Stimulated activated CD8-positive, alpha-beta memory T cell treated with anti-CD3 and anti-CD28 coated beads, Interleukin-2, amount 100 ng/mL, for 1 hour (primary cell): ENCODE measurements around the gene C9orf152.
"Not testable (repeated sequence)": the region's sequence is repeated elsewhere in the genome, so short reads cannot be mapped to it uniquely, and the experiment has no call there.

Source experiments
- DNase-seq, 2 donors: peaks; one replicate each; pipeline ENCODE4 v3.0.0-alpha.2; 2020; ENCODE audit warnings: low read depth in 2 of 2

C9orf152 gene

DNA sequence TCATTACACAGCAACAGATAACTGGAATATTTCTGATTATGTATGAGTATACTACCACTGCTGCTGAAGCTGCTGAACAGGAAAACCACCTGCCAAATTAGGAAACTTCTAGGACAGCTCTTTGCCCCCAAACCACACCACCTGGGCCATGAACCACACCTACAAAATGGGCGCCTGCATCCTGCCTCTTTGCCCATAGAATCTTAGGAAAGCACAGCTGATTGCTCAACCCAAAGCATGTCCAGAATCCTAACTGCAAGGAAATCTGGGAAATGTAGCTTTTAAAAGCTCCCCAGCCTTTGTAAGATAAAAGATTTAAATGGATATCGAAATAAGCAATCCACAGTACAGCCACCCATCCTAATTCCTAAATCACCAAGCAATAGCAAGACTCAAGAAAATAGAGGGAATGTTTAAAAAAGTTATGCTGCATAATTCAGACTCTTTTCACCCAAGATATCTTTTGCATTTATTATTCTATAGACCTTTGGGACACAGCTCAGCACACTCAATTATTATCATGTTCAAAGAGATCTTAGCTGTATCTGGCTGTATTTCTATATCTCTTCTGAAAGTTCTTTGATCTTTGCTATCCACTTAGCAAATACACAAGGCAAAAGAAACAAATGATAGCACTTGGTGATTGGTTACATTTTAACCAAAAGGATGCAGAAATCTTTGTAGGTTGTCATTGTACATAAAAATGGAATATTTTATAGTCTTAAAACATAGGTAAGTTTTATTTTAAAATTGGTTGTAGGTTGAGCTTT, 6.8 kb upstream of the C9orf152 start:
- DNase-seq = no peak

GRCh38 chr9:110214090-110214489, 6.1 kb upstream of the C9orf152 start:
- no peak for DNase-seq

DNA sequence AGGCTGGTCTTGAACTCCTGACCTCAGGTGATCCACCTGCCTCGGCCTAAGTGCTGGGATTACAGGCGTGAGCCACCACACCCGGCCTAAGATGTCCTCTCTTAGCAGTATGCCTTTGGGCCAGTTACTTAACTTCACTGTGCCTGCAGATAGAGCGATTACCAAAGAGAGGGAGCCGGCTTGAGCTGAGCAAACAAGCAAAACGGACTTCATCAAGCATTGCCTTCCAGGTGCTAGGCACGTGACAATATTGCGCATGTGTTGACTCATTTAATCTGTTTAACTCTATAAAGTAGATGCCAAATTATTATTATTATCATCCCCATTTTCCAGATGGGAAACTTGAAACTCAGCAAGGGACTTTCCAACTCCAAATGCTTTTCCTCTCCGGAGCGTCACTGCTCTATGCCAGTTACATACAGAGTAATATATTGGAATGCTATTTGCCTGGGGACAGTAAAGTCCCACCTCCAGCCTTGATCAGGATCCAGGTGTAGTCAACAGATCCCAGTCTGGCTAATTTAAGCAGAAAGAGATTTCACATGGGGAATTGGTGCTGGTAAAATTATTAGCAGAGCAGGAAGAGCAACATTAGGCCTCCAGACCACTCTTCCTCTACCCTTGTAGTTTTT, 5.6 kb upstream of the C9orf152 start:
- DNase-seq = no peak

DNA sequence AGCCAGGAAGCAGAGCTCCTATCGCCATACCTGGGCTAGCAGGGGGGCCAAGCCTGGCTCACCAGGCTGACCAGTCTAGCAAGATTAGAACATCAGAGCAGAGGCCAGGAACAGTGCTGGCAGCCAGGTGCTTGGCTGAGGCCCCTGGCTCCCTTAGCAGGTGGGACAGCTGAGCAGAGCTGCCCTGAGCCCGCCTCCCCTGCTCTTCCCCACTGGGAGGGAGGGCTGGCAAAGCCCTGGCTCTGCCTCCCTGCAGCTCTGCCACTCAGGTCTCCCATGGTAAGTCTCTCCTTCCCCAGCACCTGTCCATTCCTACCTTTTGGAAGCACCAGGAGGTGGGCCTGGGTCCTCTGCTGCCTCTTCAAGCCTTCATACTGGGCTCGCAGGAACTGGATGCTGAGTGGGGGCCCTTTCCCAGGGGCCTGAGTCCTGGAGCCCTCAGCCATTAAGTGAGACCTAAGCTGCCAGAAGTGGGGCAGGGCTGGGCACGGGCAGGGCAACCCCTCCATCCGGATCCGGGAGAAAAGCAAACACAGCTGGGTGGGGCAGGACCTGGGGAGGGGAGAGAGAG, 803 bp downstream of the C9orf152 start:
- no peak for DNase-seq

DNA sequence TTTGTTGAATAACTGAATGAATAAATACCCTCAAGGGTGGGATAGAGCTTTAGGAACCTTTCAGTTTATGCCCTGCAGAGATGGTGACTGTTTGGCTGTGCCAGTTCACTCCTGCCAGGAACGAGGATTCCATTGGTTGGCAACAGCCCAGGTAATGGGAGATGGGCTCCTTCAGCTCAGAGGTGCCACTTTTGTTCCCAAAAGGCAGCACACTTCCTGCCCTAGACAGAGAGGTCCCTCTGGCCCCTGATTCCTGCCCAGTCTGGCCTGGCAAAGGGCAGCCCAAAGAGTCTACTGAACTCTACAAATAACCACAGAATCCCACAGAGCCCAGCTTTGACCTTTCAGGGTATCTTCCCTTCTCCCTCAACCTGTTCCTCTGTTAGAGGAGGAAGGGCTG, 1.6 kb downstream of the C9orf152 start:
- no peak for DNase-seq

- not testable (repeated sequence) for DNase-seq
These were observed 2.3 kb downstream of the C9orf152 start for GRCh38 chr9:110205612-110206011.

- DNase-seq = no peak
These were observed 5.7 kb downstream of the C9orf152 start for GRCh38 chr9:110202232-110202631.

DNA sequence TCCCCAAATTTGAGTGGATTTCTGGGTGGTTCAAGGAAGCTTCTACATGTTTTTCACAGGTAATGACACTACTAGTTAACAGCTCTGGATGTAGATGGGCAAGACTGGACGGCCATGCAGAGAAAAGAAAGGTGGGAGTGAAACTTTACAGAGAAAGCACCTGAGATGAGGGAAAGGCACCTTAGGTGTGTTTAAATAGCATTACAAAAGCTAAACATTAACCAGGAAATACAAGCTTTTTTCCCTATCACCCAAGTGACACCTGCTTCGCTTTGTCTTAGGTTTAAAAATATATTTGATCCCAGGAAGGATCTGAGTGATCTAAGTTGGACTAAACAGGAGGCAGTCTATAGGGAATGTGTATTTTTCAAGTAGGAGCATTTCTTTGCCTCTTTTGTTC, 8.3 kb downstream of the C9orf152 start:
- DNase-seq = no peak

DNA sequence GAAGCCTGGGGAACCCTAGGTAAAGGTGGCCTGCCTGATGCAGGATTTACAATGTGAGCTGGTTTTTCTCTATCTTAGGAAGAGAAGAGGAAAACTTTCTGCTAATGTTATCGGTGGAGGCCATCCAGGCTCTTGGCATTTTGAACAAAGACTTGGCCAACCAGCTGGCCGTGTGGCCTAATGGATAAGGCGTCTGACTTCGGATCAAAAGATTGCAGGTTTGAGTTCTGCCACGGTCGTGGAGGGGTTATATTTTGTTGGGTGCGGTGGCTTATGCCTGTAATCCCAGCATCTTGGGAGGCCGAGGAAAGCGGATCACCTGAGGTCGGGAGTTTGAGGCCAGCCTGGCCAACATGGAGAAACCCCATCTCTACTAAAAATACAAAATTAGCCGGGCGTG, 9.6 kb downstream of the C9orf152 start:
- DNase-seq = no peak

- DNase-seq = no peak
These were observed 10.4 kb downstream of the C9orf152 start for GRCh38 chr9:110197330-110198187.

DNA sequence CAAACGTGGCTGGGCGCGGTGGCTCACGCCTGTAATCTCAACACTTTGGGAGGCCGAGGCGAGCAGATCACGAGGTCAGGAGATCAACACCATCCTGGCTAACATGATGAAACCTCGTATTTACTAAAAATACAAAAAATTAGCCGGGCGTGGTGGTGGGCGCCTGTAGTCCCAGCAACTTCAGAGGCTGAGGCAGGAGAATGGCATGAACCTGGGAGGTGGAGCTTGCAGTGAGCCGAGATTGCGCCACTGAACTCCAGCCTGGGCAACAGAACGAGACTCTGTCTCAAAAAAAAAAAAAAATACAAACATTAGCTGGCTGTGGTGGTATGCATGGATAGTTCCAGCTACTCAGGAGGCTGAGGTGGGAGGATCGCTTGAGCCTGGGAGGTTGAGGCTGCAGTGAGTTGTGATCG, 11.9 kb downstream of the C9orf152 start:
- not testable (repeated sequence) for DNase-seq

GRCh38 chr9:110192531-110193261, 15.3 kb downstream of the C9orf152 start:
- no peak for DNase-seq

GRCh38 chr9:110191615-110192014, 16.3 kb downstream of the C9orf152 start:
- no peak for DNase-seq

GRCh38 chr9:110189559-110190320, 18.2 kb downstream of the C9orf152 start:
- DNase-seq = no peak

GRCh38 chr9:110188991-110189390, 19.0 kb downstream of the C9orf152 start:
- no peak for DNase-seq

DNA sequence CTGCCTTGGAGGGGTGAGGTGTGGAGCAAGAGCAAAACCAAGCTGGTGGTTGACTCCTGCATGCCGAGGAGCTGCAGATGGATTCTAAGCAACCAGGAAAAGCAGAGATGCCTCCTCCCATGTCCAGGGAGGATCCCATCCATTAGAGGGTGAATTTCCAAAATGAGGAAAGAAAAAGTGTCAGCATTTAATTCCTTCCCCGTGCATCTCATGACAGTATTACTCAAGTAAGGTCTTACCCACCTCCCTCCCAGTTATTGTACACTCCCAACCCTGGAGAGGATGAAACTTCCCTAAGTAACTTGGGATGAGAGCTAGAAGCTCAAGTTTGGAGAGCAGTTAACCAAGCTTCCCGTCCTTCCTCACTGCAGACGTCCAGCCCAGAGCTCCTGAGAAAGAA, 19.9 kb downstream of the C9orf152 start:
- DNase-seq = no peak

GRCh38 chr9:110187126-110187525, 20.8 kb downstream of the C9orf152 start:
- DNase-seq = no peak

DNA sequence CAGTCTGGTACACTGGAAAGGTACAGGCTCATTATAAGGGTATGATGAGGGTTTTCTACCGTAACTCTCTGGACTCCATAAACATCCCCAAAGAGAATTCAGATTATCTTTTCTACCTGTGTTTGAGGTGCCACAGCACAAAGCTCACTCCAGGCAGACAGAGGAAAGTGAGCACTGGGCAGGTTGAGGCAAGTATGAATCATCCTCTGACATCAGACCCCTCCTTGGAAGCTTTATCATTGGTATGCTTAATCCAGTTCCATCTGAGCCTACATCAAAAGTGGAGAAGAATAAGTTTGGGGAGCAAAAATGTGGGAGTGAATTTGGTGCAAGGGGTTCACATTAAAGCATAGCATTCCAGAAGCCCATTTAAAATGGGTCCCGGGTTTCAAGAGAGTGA, 21.7 kb downstream of the C9orf152 start:
- no peak for DNase-seq

GRCh38 chr9:110185806-110186205, 22.2 kb downstream of the C9orf152 start:
- DNase-seq = no peak
